Measurements from ENCODE around the gene LRRC27.

GRCh38 chr10:132409667-132410028 is 77.7 kb downstream of the LRRC27 start:
- TF ChIP-seq CTCF (IDR thresholded peaks at IDR 0.05 in 8 of 11, conservative IDR thresholded peaks at IDR 0.05 in 3 of 11) (no peak), POLR2A (IDR thresholded peaks at IDR 0.05) (no peak)

Data from spleen (tissue), 7 donors.